H9 (cell line): ENCODE measurements around the gene ATAD1. TPM values are rescaled to one million over a fixed set of nuclear protein-coding genes. Genes with fewer than 3 reads are reported as not detected.

Source experiments
- DNase-seq: peaks from one replicate; pipeline ENCODE4 v3.0.0-alpha.2; 2017
- H2AFZ ChIP-seq: one replicate; pipeline ENCODE4 v1.6.1; 2013; ENCODE audit warnings: mild to moderate bottlenecking, low read length, control low read depth, moderate library complexity
- H2AK5ac ChIP-seq: 2 replicates; pipeline ENCODE4 v1.6.1; 2013; ENCODE audit warnings: low read length, control low read depth, mixed read lengths; ENCODE audit not compliant: insufficient read length
- H2BK120ac ChIP-seq: one replicate; pipeline ENCODE4 v1.6.1; 2013; ENCODE audit warnings: low read depth, mild to moderate bottlenecking, low read length, control low read depth, inconsistent platforms; ENCODE audit not compliant: poor library complexity, severe bottlenecking
- H2BK12ac ChIP-seq: 2 replicates; pipeline ENCODE4 v1.6.1; 2013; ENCODE audit warnings: low read length, control low read depth, mixed read lengths, low read depth; ENCODE audit not compliant: insufficient read length
- H2BK15ac ChIP-seq: 2 replicates; pipeline ENCODE4 v1.6.1; 2013; ENCODE audit warnings: low read depth, low read length, control low read depth
- H2BK20ac ChIP-seq: one replicate; pipeline ENCODE4 v1.6.1; 2013; ENCODE audit warnings: low read depth, mild to moderate bottlenecking, low read length, control low read depth, inconsistent platforms; ENCODE audit not compliant: poor library complexity, severe bottlenecking
- H2BK5ac ChIP-seq: 2 replicates; pipeline ENCODE4 v1.6.1; 2013; ENCODE audit warnings: low read length, control low read depth, mixed read lengths; ENCODE audit not compliant: insufficient read length
- H3K14ac ChIP-seq: 2 replicates; pipeline ENCODE4 v1.6.1; 2013; ENCODE audit warnings: low read length, control low read depth; ENCODE audit not compliant: insufficient read depth
- H3K18ac ChIP-seq: 2 replicates; pipeline ENCODE4 v1.6.1; 2013; ENCODE audit warnings: low read depth, mild to moderate bottlenecking, mixed read lengths, low read length, control low read depth; ENCODE audit not compliant: insufficient read length
- H3K23ac ChIP-seq: 2 replicates; pipeline ENCODE4 v1.6.1; 2013; ENCODE audit warnings: low read length, control low read depth, mixed read lengths, low read depth; ENCODE audit not compliant: insufficient read length
- H3K23me2 ChIP-seq: 2 replicates; pipeline ENCODE4 v1.6.1; 2013; ENCODE audit warnings: low read depth, mild to moderate bottlenecking, mixed read lengths, low read length, control low read depth; ENCODE audit not compliant: insufficient read length, poor library complexity, severe bottlenecking
- H3K27ac ChIP-seq: 2 replicates; pipeline ENCODE4 v1.5.1; 2013; ENCODE audit warnings: low read length, control low read depth, mixed read lengths, low read depth; ENCODE audit not compliant: insufficient read length
- H3K27me3 ChIP-seq: 2 replicates; pipeline ENCODE4 v1.6.1; 2013; ENCODE audit warnings: low read length, control low read depth, inconsistent platforms; ENCODE audit not compliant: insufficient read depth
- H3K4ac ChIP-seq: 2 replicates; pipeline ENCODE4 v1.6.1; 2013; ENCODE audit warnings: low read depth, mild to moderate bottlenecking, control low read depth, inconsistent platforms, low read length, moderate library complexity
- H3K4me1 ChIP-seq: 2 replicates; pipeline ENCODE4 v1.6.1; 2013; ENCODE audit warnings: low read length, control low read depth, inconsistent platforms; ENCODE audit not compliant: insufficient read depth
- H3K4me2 ChIP-seq: 2 replicates; pipeline ENCODE4 v1.6.1; 2013; ENCODE audit warnings: low read length, control low read depth, mixed read lengths; ENCODE audit not compliant: insufficient read length, insufficient read depth
- H3K56ac ChIP-seq: 2 replicates; pipeline ENCODE4 v1.6.1; 2013; ENCODE audit warnings: low read depth, mild to moderate bottlenecking, mixed read lengths, low read length, control low read depth; ENCODE audit not compliant: insufficient read length
- H3K79me1 ChIP-seq: 2 replicates; pipeline ENCODE4 v1.6.1; 2013; ENCODE audit warnings: low read depth, mild to moderate bottlenecking, moderate library complexity, low read length, control low read depth, inconsistent platforms; ENCODE audit not compliant: insufficient read depth, poor library complexity, severe bottlenecking
- H3K79me2 ChIP-seq: 2 replicates; pipeline ENCODE4 v1.6.1; 2013; ENCODE audit warnings: low read length, control low read depth, inconsistent platforms; ENCODE audit not compliant: insufficient read depth
- H3K9ac ChIP-seq: 2 replicates; pipeline ENCODE4 v1.6.1; 2013; ENCODE audit warnings: low read length, control low read depth, mixed read lengths; ENCODE audit not compliant: insufficient read length; ENCODE audit errors: extremely low read depth
- H3K9me3 ChIP-seq: one replicate; pipeline ENCODE4 v1.6.1; 2013; ENCODE audit warnings: low read depth, low read length, inconsistent platforms; ENCODE audit not compliant: control insufficient read depth
- H3T11ph ChIP-seq: one replicate; pipeline ENCODE4 v1.6.1; 2013; ENCODE audit warnings: mild to moderate bottlenecking, low read length, control low read depth, inconsistent platforms
- H4K20me1 ChIP-seq: one replicate; pipeline ENCODE4 v1.6.1; 2013; ENCODE audit not compliant: control insufficient read depth, insufficient read length, insufficient read depth
- H4K5ac ChIP-seq: 2 replicates; pipeline ENCODE4 v1.6.1; 2013; ENCODE audit warnings: low read depth, mild to moderate bottlenecking, mixed read lengths, low read length, control low read depth; ENCODE audit not compliant: insufficient read length
- H4K8ac ChIP-seq: replicated peaks from 2 replicates; pipeline ENCODE4 v1.6.1; 2013; ENCODE audit warnings: low read length, control low read depth, mixed read lengths, low read depth; ENCODE audit not compliant: insufficient read length
- H4K91ac ChIP-seq: 2 replicates; pipeline ENCODE4 v1.6.1; 2013; ENCODE audit warnings: low read depth, mild to moderate bottlenecking, moderate library complexity, mixed read lengths, low read length, control low read depth; ENCODE audit not compliant: insufficient read length
- H3K27ac Mint-ChIP-seq, 3 experiments: 2 replicates in 2 of 3; 3 replicates in 1 of 3; pipeline ENCODE4 v1.8.0; 2020 to 2021; ENCODE audit warnings: mixed read lengths in 3 of 3, mild to moderate bottlenecking in 1 of 3, moderate library complexity in 1 of 3
- H3K27me3 Mint-ChIP-seq: 2 replicates; pipeline ENCODE4 v1.8.0; 2021; ENCODE audit warnings: low read depth, mild to moderate bottlenecking, moderate library complexity, mixed read lengths
- H3K36me3 Mint-ChIP-seq, 3 experiments: 2 replicates in 2 of 3; 3 replicates in 1 of 3; pipeline ENCODE4 v1.8.0; 2020 to 2021; ENCODE audit warnings: low read depth in 3 of 3, mixed read lengths in 3 of 3; ENCODE audit not compliant: insufficient read depth in 1 of 3
- H3K4me1 Mint-ChIP-seq, 2 experiments: 2 replicates each; pipeline ENCODE4 v1.8.0; 2020; ENCODE audit warnings: mixed read lengths in 2 of 2
- H3K4me3 Mint-ChIP-seq, 2 experiments: 2 replicates in 1 of 2; 3 replicates in 1 of 2; pipeline ENCODE4 v1.8.0; 2020 to 2021; ENCODE audit warnings: mild to moderate bottlenecking in 2 of 2, mixed read lengths in 2 of 2, moderate library complexity in 1 of 2
- H3K9me3 Mint-ChIP-seq, 2 experiments: 2 replicates in 1 of 2; 3 replicates in 1 of 2; pipeline ENCODE4 v1.8.0; 2020; ENCODE audit warnings: mild to moderate bottlenecking in 2 of 2, mixed read lengths in 2 of 2, moderate library complexity in 1 of 2
- WGBS: extraction: QIAGEN DNeasy Blood & Tissue Kit; methylation state at CpG from one replicate; pipeline ENCODE4 v1.1.7; 2013; ENCODE audit warnings: missing lambda C conversion rate, low lambda C conversion rate, mixed read lengths; ENCODE audit not compliant: insufficient read length; ENCODE audit errors: extremely low coverage; 5-methylcytosine and 5-hydroxymethylcytosine counted together
- total RNA-seq: library from RNA; stranded (reverse); gene quantifications from 2 replicates; pipeline ENCODE4 v1.2.1, GENCODE V29; 2021
- TF ChIP-seq, protein P1 (sequence below): fragments of 200-600 bp; sonication (generic); conservative IDR thresholded peaks from 3 replicates; pipeline ENCODE4 v1.8.0; 2021; ENCODE audit warnings: antibody characterized with exemption, mild to moderate bottlenecking

The ATAD1 gene
- total RNA-seq, 1 experiment from 2014 or later: 38.7 TPM

DNA sequence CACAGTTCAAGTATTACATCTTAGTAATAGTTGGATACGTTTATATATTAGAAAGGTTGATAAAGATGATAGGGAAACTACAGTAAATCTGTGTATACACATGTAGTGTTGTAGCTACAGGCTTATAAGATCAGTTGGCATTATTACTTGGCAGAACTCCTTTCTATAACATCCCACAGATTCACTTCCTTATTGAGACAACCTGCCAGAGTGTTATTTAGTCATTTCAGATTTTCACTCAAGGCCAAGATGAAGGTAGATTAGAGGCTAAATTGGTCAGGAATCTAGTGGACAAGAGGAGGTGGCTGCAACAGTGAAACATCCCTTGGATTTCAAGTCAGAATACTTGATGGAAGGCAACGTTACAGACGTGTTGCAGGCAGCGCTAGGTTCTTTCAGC is 95.3 kb downstream of the ATAD1 start:
- Histone ChIP-seq H3K27ac (no peak overlapping the region), H3K56ac (no peak overlapping the region), H3T11ph (no peak overlapping the region), H3K23me2 (no peaks in the 10 kb centered on the region), H3K27me3 (no peaks in the 10 kb centered on the region), H3K9me3 (no peaks in the 10 kb centered on the region), H3K14ac (no peak overlapping the region), H4K91ac (no peak overlapping the region), H3K4ac (no peak overlapping the region), H2AK5ac (no peak overlapping the region), H4K20me1 (no peaks in the 10 kb centered on the region), H2BK15ac (no peak overlapping the region), H4K5ac (no peak overlapping the region), H3K4me1 (no peaks in the 10 kb centered on the region), H4K8ac (no peak overlapping the region), H2BK20ac (no peak overlapping the region), H2AFZ (no peak overlapping the region), H3K4me2 (no peak overlapping the region), H3K9ac (no peak overlapping the region), H2BK5ac (no peak overlapping the region), H2BK12ac (no peak overlapping the region), H2BK120ac (no peak overlapping the region), H3K79me2 (no peaks in the 10 kb centered on the region), H3K18ac (no peak overlapping the region), H3K79me1 (no peaks in the 10 kb centered on the region), H3K23ac (no peak overlapping the region)
- Mint-ChIP-seq H3K9me3 (no peaks in the 10 kb centered on the region), H3K4me3 (no peak overlapping the region), H3K27me3 (no peaks in the 10 kb centered on the region), H3K4me1 (no peaks in the 10 kb centered on the region), H3K36me3 (peaks cover 0 to 4% (median 2%) of the 10 kb centered on the region in 3 experiments; a peak in 1 of 7 replicates), H3K27ac (0 out of 7 replicates have a peak overlapping the region, but pooled peaks of 1 of the 3 experiments have one; percentile 29)
- TF ChIP-seq, protein P1, sequence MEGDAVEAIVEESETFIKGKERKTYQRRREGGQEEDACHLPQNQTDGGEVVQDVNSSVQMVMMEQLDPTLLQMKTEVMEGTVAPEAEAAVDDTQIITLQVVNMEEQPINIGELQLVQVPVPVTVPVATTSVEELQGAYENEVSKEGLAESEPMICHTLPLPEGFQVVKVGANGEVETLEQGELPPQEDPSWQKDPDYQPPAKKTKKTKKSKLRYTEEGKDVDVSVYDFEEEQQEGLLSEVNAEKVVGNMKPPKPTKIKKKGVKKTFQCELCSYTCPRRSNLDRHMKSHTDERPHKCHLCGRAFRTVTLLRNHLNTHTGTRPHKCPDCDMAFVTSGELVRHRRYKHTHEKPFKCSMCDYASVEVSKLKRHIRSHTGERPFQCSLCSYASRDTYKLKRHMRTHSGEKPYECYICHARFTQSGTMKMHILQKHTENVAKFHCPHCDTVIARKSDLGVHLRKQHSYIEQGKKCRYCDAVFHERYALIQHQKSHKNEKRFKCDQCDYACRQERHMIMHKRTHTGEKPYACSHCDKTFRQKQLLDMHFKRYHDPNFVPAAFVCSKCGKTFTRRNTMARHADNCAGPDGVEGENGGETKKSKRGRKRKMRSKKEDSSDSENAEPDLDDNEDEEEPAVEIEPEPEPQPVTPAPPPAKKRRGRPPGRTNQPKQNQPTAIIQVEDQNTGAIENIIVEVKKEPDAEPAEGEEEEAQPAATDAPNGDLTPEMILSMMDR: no peak
- 100% methylated on average over 1 of the region's 4 CpGs for WGBS
- no peak for DNase-seq
